IMR-90 (cell line): Measurements from ENCODE around the gene TTLL8. TPM values are rescaled to one million over a fixed set of nuclear protein-coding genes. Genes with fewer than 3 reads are reported as not detected.
A peak's percentile ranks its signal among the peaks of the same experiment; 100 is the strongest.

Experiments used
- ATAC-seq: fragments of 200-7000 bp; cut with Tn5 transposase; 2 replicates; pipeline ENCODE4 v1.9.1; 2020; ENCODE audit warnings: low read depth, mild to moderate bottlenecking, moderate library complexity
- BruUV-seq: library from RNA; stranded (reverse); fragments of 400-500 nt; replicated peaks from 2 replicates; lab custom pipeline; 2021; lab: Mats Ljungman, UMichigan
- CTCF ChIA-PET: fragments of 300-600 bp; formaldehyde crosslinking; extraction: SDS; loops from one replicate; lab custom pipeline; 2021; ENCODE audit warnings: antibody characterized with exemption; lab: Yijun Ruan, JAX
- POLR2A ChIA-PET: fragments of 300-600 bp; sonication (Branson Sonifier 250); formaldehyde crosslinking; loops from one replicate; lab custom pipeline; 2022; ENCODE audit warnings: antibody characterized with exemption; ENCODE audit not compliant: unreplicated experiment; lab: Charles Lee
- DNase-seq: peaks from one replicate; pipeline ENCODE4 v3.0.0; 2013
- H2AFZ ChIP-seq: replicated peaks from 2 replicates; pipeline ENCODE3; 2013; ENCODE audit warnings: low read length, mild to moderate bottlenecking; ENCODE audit not compliant: poor library complexity
- H2AK5ac ChIP-seq: 2 replicates; pipeline ENCODE4 v1.6.1; 2013; ENCODE audit warnings: low read depth, low read length, inconsistent platforms
- H2AK9ac ChIP-seq: replicated peaks from 2 replicates; pipeline ENCODE3; 2013; ENCODE audit warnings: mild to moderate bottlenecking, low read depth, low read length, moderate library complexity; ENCODE audit not compliant: poor library complexity
- H2BK120ac ChIP-seq: 2 replicates; pipeline ENCODE4 v1.6.1; 2013; ENCODE audit warnings: low read depth, low read length, inconsistent platforms
- H2BK15ac ChIP-seq: 3 replicates; pipeline ENCODE4 v1.6.1; 2013; ENCODE audit warnings: low read depth, low read length, inconsistent platforms
- H2BK20ac ChIP-seq: 2 replicates; pipeline ENCODE4 v1.6.1; 2013; ENCODE audit warnings: low read depth, mild to moderate bottlenecking, inconsistent platforms, low read length, moderate library complexity
- H2BK5ac ChIP-seq: 2 replicates; pipeline ENCODE4 v1.6.1; 2013; ENCODE audit warnings: mild to moderate bottlenecking, low read depth, low read length, inconsistent platforms; ENCODE audit not compliant: poor library complexity, severe bottlenecking
- H3K14ac ChIP-seq: replicated peaks from 2 replicates; pipeline ENCODE4 v1.6.1; 2013; ENCODE audit warnings: low read depth, low read length, inconsistent platforms
- H3K18ac ChIP-seq: 2 replicates; pipeline ENCODE4 v1.6.1; 2013; ENCODE audit warnings: low read depth, low read length, control low read depth
- H3K23ac ChIP-seq: 2 replicates; pipeline ENCODE4 v1.6.1; 2013; ENCODE audit warnings: low read depth, low read length, inconsistent platforms
- H3K27ac ChIP-seq: 2 replicates; pipeline ENCODE4 v1.5.1; 2013; ENCODE audit warnings: mild to moderate bottlenecking, control low read depth, low read length; ENCODE audit not compliant: insufficient read depth
- H3K27me3 ChIP-seq: 2 replicates; pipeline ENCODE4 v1.6.1; 2013; ENCODE audit warnings: low read length; ENCODE audit not compliant: control insufficient read depth, insufficient read depth
- H3K36me3 ChIP-seq: 2 replicates; pipeline ENCODE4 v1.6.1; 2013; ENCODE audit warnings: low read length, mixed read lengths; ENCODE audit not compliant: control insufficient read depth, insufficient read depth
- H3K4ac ChIP-seq: 2 replicates; pipeline ENCODE4 v1.6.1; 2013; ENCODE audit warnings: low read depth, low read length, inconsistent platforms
- H3K4me1 ChIP-seq: 2 replicates; pipeline ENCODE4 v1.6.1; 2013; ENCODE audit warnings: low read length, mixed read lengths; ENCODE audit not compliant: control insufficient read depth, insufficient read depth
- H3K4me2 ChIP-seq: 2 replicates; pipeline ENCODE4 v1.6.1; 2013; ENCODE audit warnings: low read depth, mild to moderate bottlenecking, control low read depth, low read length, moderate library complexity
- H3K4me3 ChIP-seq: 2 replicates; pipeline ENCODE4 v1.5.1; 2013; ENCODE audit warnings: low read depth, mild to moderate bottlenecking, control low read depth, low read length, moderate library complexity; ENCODE audit not compliant: insufficient read depth
- H3K56ac ChIP-seq: 2 replicates; pipeline ENCODE4 v1.6.1; 2013; ENCODE audit warnings: low read length, inconsistent platforms; ENCODE audit not compliant: insufficient read depth; ENCODE audit errors: extremely low read depth
- H3K79me1 ChIP-seq, 2 experiments: 2 replicates each; pipeline ENCODE4 v1.6.1; 2013; ENCODE audit warnings: low read length in 2 of 2, inconsistent platforms in 1 of 2, low read depth in 1 of 2
- H3K9ac ChIP-seq: 2 replicates; pipeline ENCODE4 v1.6.1; 2013; ENCODE audit warnings: low read depth, low read length, control low read depth
- H3K9me1 ChIP-seq: 2 replicates; pipeline ENCODE4 v1.6.1; 2013; ENCODE audit warnings: low read length, inconsistent platforms; ENCODE audit not compliant: insufficient read depth
- H3K9me3 ChIP-seq: 2 replicates; pipeline ENCODE4 v1.6.1; 2013; ENCODE audit warnings: low read length; ENCODE audit not compliant: control insufficient read depth, insufficient read depth
- H4K20me1 ChIP-seq: 2 replicates; pipeline ENCODE4 v1.6.1; 2013; ENCODE audit warnings: low read length, inconsistent platforms; ENCODE audit not compliant: insufficient read depth
- H4K5ac ChIP-seq: 2 replicates; pipeline ENCODE4 v1.6.1; 2013; ENCODE audit warnings: mild to moderate bottlenecking, low read depth, low read length, control low read depth
- H4K8ac ChIP-seq, 2 experiments: 2 replicates each; pipeline ENCODE4 v1.6.1; 2013; ENCODE audit warnings: low read depth in 2 of 2, low read length in 2 of 2, control low read depth in 1 of 2, inconsistent platforms in 1 of 2
- H4K91ac ChIP-seq: 2 replicates; pipeline ENCODE4 v1.6.1; 2013; ENCODE audit warnings: low read depth, low read length, inconsistent platforms; ENCODE audit not compliant: insufficient read depth
- FOS ChIP-seq: fragments of 150-350 bp; IDR thresholded peaks from 2 replicates; pipeline ENCODE4 v1.6.1; 2016; ENCODE audit warnings: low read depth, low read length
- WGBS, 2 experiments: methylation state at CpG; one replicate each; pipeline versions ENCODE4 v1.1.5 to v1.1.7; 2013; ENCODE audit warnings: missing lambda C conversion rate in 2 of 2; ENCODE audit not compliant: insufficient read length in 1 of 2; ENCODE audit errors: extremely low coverage in 2 of 2; 5-methylcytosine and 5-hydroxymethylcytosine counted together
- dilution Hi-C: fragments of 300-500 bp; cut with HindIII; formaldehyde crosslinking; loops from one replicate; pipeline ENCODE4 v1.14.3; 2018; ENCODE audit warnings: low sequenced_read_pairs; ENCODE audit not compliant: unreplicated experiment
- in situ Hi-C: fragments of 300-500 bp; cut with MboI; formaldehyde crosslinking; loops from 3 replicates; pipeline ENCODE4 v1.14.3; 2019; ENCODE audit warnings: low sequenced_read_pairs, inconsistent platforms, mixed read lengths
- intact Hi-C: fragments of 100-400 bp; cut with micrococcal nuclease; formaldehyde crosslinking; loops from 2 replicates; pipeline ENCODE4 v1.10.0; 2022
- polyA plus RNA-seq, 3 experiments: library from polyadenylated mRNA; depleted of rRNA; stranded (reverse); fragments of >200 nt; gene quantifications; 2 replicates each; pipeline ENCODE4 v1.2.3, GENCODE V29; 2012; ENCODE audit warnings: low replicate concordance in 1 of 3
- total RNA-seq: library from RNA; depleted of rRNA; stranded (reverse); fragments of >200 nt; gene quantifications from 2 replicates; pipeline ENCODE4 v1.2.3, GENCODE V29; 2012
- TF ChIP-seq, protein P1 (sequence below): conservative IDR thresholded peaks from 2 replicates; pipeline ENCODE4 v1.5.1; 2012; ENCODE audit warnings: mild to moderate bottlenecking, low read depth, low read length, improper control_type of control experiment

TTLL8 gene
- total and polyA plus RNA-seq, 2 of the 4 experiments (the other 2 are of a cell fraction), result not detected

DNA sequence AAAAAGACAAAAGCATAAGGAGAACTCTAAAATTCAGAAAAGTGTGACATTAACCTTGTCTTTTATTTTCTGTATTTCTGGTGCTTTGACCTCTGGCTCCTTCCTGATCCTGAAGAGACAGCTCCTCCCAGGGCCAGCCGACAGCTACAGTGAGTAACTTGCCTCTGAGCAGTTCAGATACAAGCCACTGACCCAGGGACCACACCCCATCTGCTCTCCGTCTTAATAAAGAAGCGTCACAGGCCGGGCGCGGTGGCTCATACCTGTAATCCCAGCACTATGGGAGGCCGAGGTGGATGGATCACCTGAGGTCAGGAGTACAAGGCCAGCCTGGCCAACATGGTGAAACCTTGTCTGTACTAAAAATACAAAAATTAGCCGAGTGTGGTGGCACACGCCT is 20.7 kb upstream of the TTLL8 start:
- POLR2A ChIA-PET, result no interaction called here

More for the DNA sequence above, 20.7 kb upstream of the TTLL8 start:
- Histone ChIP-seq H3K9me3 (no peaks in the 10 kb centered on the region), H4K91ac (no peak overlapping the region), H4K20me1 (no peaks in the 10 kb centered on the region), H4K8ac (no peak overlapping the region), H3K56ac (no peak overlapping the region), H4K5ac (no peak overlapping the region; the same call in 1 of the 2 replicates), H2BK15ac (no peak overlapping the region), H3K14ac (no peak overlapping the region), H3K9me1 (no peaks in the 10 kb centered on the region), H2BK120ac (no peak overlapping the region), H2BK5ac (no peak overlapping the region), H2AK5ac (no peak overlapping the region), H3K36me3 (no peaks in the 10 kb centered on the region), H2AFZ (no peak overlapping the region), H3K9ac (no peak overlapping the region), H2BK20ac (no peak overlapping the region), H3K79me1 (no peaks in the 10 kb centered on the region), H3K4me3 (no peak overlapping the region), H3K4ac (no peak overlapping the region), H3K4me1 (no peaks in the 10 kb centered on the region; the same call in 1 of the 2 replicates), H3K27ac (peak overlapping the region; percentile 25; the same call in 1 of the 2 replicates), H2AK9ac (no peak overlapping the region), H3K27me3 (no peaks in the 10 kb centered on the region), H3K18ac (no peak overlapping the region), H3K23ac (no peak overlapping the region), H3K4me2 (no peak overlapping the region)
- WGBS, 2 experiments, result 20% methylated on average over 1 of the region's 9 CpGs; no CpG with 5 or more reads in 1 of the 2 experiments
- BruUV-seq, result no TSS peak
- dilution Hi-C loops, result no loop called here
- TF ChIP-seq, protein P1, sequence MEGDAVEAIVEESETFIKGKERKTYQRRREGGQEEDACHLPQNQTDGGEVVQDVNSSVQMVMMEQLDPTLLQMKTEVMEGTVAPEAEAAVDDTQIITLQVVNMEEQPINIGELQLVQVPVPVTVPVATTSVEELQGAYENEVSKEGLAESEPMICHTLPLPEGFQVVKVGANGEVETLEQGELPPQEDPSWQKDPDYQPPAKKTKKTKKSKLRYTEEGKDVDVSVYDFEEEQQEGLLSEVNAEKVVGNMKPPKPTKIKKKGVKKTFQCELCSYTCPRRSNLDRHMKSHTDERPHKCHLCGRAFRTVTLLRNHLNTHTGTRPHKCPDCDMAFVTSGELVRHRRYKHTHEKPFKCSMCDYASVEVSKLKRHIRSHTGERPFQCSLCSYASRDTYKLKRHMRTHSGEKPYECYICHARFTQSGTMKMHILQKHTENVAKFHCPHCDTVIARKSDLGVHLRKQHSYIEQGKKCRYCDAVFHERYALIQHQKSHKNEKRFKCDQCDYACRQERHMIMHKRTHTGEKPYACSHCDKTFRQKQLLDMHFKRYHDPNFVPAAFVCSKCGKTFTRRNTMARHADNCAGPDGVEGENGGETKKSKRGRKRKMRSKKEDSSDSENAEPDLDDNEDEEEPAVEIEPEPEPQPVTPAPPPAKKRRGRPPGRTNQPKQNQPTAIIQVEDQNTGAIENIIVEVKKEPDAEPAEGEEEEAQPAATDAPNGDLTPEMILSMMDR, result no peak
- TF ChIP-seq FOS, result no peak
- in situ Hi-C loops, result no loop called here
- DNase-seq (no peak), ATAC-seq (peak; percentile 22; the same call in 1 of the 2 replicates)
- intact Hi-C loops, result no loop called here
- CTCF ChIA-PET, result interaction anchor here (0.6 to 1.4 kb wide), 2 partner anchors 37 to 1115 kb away, joined by 3 to 7 read pairs; no protein-coding TSS in a partner anchor
